DOHH2 (cell line): ENCODE results near the gene FAM171A1.

Source experiments
- H3F3A ChIP-seq: fragments of 200-600 bp; sonication (generic), shearing (Covaris generic); 2 replicates; pipeline ENCODE4 v1.6.0; 2016; ENCODE audit warnings: antibody characterized with exemption, mild to moderate bottlenecking; ENCODE audit not compliant: control insufficient read depth, insufficient read depth
- H3K27ac ChIP-seq: fragments of 200-600 bp; sonication (generic); 2 replicates; pipeline ENCODE4 v1.5.1; 2014; ENCODE audit warnings: low read depth, mild to moderate bottlenecking, low read length, moderate library complexity
- H3K27me3 ChIP-seq: fragments of 200-600 bp; sonication (generic); 2 replicates; pipeline ENCODE4 v1.6.1; 2014; ENCODE audit warnings: mild to moderate bottlenecking, low read length, mixed read lengths; ENCODE audit not compliant: control insufficient read depth
- H3K36me3 ChIP-seq: fragments of 200-600 bp; sonication (generic); 2 replicates; pipeline ENCODE4 v1.6.1; 2014; ENCODE audit warnings: mild to moderate bottlenecking, low read length, moderate library complexity, mixed read lengths; ENCODE audit not compliant: control insufficient read depth
- H3K4me1 ChIP-seq: fragments of 200-600 bp; sonication (generic); 2 replicates; pipeline ENCODE4 v1.6.1; 2014; ENCODE audit warnings: mild to moderate bottlenecking, low read length, mixed read lengths; ENCODE audit not compliant: control insufficient read depth
- H3K4me2 ChIP-seq: fragments of 200-600 bp; sonication (generic); 2 replicates; pipeline ENCODE4 v1.6.0; 2014; ENCODE audit warnings: mild to moderate bottlenecking, low read length, moderate library complexity
- H3K4me3 ChIP-seq: fragments of 200-600 bp; sonication (generic); 2 replicates; pipeline ENCODE4 v1.5.1; 2014; ENCODE audit warnings: mild to moderate bottlenecking, low read length, mixed read lengths
- H3K79me2 ChIP-seq: fragments of 200-600 bp; sonication (generic); 2 replicates; pipeline ENCODE4 v1.6.1; 2014; ENCODE audit warnings: mild to moderate bottlenecking, low read length, mixed read lengths; ENCODE audit not compliant: control insufficient read depth
- H3K9me2 ChIP-seq: fragments of 200-600 bp; sonication (generic); replicated peaks from 2 replicates; pipeline ENCODE4 v1.6.1; 2014; ENCODE audit warnings: mild to moderate bottlenecking, low read length, mixed read lengths; ENCODE audit not compliant: control insufficient read depth
- H3K9me3 ChIP-seq: fragments of 200-600 bp; sonication (generic); 2 replicates; pipeline ENCODE4 v1.6.1; 2014; ENCODE audit warnings: antibody characterized with exemption, low read length, mixed read lengths; ENCODE audit not compliant: control insufficient read depth, insufficient read depth
- H4K20me1 ChIP-seq: fragments of 200-600 bp; sonication (generic); 2 replicates; pipeline ENCODE4 v1.6.0; 2014; ENCODE audit warnings: low read depth, mild to moderate bottlenecking, antibody characterized with exemption, low read length, moderate library complexity; ENCODE audit not compliant: control insufficient read depth, insufficient read depth
- EZH2phosphoT487 ChIP-seq: fragments of 200-600 bp; sonication (generic); IDR thresholded peaks from 2 replicates; pipeline ENCODE4 v1.6.1; 2017; ENCODE audit warnings: borderline replicate concordance, mild to moderate bottlenecking, antibody characterized with exemption, low read length, moderate library complexity, mixed read lengths
- TF ChIP-seq, protein P1 (sequence below): fragments of 200-600 bp; sonication (generic); IDR thresholded peaks from one replicate; pipeline ENCODE4 v1.5.1; 2014; ENCODE audit warnings: antibody characterized with exemption, mild to moderate bottlenecking, low read depth, low read length; ENCODE audit not compliant: poor library complexity, severe bottlenecking

Gene FAM171A1

DNA sequence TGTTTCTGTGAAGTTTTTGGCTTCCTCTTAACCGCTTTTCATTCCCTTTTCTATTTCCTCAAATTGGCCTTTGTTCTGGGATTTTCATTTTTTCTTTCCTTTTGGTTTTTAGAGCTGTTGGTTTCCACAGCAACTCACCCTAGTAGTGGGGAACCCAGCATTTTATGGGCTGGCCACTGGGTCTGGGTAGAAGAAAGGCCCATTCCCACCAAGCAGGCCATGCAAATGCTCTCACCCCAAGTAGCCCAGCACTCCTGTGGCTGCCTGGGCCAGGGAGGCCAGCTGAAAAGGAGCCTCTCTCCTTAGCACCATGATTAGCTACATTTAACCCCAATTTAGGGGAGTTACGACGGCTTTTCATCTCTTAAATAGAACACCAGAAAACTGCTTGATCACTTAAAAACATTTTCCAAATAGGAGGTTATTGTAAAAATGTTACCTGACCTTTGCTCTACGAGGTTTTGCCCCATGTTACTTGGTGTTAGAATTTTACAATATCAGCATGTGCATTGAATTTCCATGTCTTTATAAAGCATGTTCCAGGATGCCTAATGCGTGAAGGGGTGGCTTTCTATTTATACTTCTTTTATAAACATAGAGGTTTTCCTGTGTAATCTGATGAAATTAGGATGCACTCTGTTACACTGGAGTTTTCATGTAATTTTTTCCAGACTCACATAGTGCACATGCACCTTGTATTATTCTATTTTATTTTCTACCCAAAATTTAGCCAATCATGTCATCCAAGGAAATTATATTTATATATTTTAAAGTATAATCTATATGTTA lies 75.4 kb downstream of the FAM171A1 start:
- Histone ChIP-seq H3F3A (no peaks in the 10 kb centered on the region), H3K4me3 (no peak overlapping the region), H3K4me1 (no peaks in the 10 kb centered on the region), H3K4me2 (no peak overlapping the region), H3K9me3 (no peaks in the 10 kb centered on the region), H4K20me1 (no peaks in the 10 kb centered on the region), H3K79me2 (no peaks in the 10 kb centered on the region), H3K36me3 (no peaks in the 10 kb centered on the region), H3K9me2 (no peaks in the 10 kb centered on the region), H3K27me3 (no peaks in the 10 kb centered on the region), H3K27ac (no peak overlapping the region)
- no peak for TF ChIP-seq EZH2phosphoT487
- TF ChIP-seq, protein P1, sequence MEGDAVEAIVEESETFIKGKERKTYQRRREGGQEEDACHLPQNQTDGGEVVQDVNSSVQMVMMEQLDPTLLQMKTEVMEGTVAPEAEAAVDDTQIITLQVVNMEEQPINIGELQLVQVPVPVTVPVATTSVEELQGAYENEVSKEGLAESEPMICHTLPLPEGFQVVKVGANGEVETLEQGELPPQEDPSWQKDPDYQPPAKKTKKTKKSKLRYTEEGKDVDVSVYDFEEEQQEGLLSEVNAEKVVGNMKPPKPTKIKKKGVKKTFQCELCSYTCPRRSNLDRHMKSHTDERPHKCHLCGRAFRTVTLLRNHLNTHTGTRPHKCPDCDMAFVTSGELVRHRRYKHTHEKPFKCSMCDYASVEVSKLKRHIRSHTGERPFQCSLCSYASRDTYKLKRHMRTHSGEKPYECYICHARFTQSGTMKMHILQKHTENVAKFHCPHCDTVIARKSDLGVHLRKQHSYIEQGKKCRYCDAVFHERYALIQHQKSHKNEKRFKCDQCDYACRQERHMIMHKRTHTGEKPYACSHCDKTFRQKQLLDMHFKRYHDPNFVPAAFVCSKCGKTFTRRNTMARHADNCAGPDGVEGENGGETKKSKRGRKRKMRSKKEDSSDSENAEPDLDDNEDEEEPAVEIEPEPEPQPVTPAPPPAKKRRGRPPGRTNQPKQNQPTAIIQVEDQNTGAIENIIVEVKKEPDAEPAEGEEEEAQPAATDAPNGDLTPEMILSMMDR: no peak

DNA sequence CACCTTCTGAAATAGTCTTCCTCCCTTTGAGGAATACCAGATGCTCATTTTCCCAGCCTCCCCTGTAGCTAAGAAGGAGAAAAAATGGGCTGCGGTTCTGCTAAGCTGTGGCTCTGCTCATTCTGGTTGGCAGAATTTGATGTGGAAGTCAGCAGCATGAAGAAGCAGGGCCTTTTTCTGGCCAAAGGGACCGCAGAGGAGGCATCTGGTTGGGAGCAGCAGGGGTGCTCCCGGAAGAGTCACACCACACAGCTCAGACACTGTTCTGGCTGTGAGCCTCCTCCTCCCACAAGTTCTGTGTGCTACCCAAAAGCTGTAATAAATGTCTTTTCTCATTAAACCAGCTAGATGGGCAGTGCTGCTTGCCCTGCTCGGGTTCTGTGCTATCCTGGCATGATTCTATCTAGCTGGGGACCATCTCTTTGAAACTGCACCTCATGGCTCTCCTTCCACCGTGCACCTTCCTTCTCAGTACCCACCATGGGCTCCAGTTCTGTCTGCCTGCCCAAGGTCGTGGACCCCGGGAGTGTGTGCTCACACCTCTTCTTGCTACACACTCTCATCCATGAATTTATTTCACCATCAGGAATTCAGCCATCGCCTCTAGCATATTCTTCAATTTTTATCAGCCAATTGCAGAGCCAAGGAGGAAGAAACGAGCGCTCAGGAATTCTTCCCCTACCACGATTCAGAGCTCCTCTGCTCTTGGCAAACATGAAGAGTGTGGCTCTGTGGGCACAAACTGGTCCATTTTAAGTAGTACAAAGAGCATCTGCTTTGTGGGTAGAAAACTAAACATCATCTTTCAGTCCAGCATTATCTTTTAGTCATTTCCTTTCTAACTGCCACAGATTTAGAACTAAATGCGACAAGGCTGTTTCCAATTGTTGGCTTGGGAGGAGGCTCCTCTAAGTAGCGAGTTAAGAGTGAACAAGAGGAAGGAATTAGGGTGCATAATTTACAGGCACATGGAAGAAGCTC lies 76.9 kb downstream of the FAM171A1 start:
- no peaks in the 10 kb centered on the region for H3K27me3 ChIP-seq
- H3K4me3 ChIP-seq: no peak overlapping the region
- H3K79me2 ChIP-seq: no peaks in the 10 kb centered on the region
- H3F3A ChIP-seq: no peaks in the 10 kb centered on the region
- H3K36me3 ChIP-seq: no peaks in the 10 kb centered on the region
- H3K4me1 ChIP-seq: no peaks in the 10 kb centered on the region
- H3K9me3 ChIP-seq: no peaks in the 10 kb centered on the region
- H3K27ac ChIP-seq: no peak overlapping the region
- no peaks in the 10 kb centered on the region for H3K9me2 ChIP-seq
- no peak overlapping the region for H3K4me2 ChIP-seq
- TF ChIP-seq, protein P1: no peak
- no peak for TF ChIP-seq EZH2phosphoT487
- H4K20me1 ChIP-seq: no peaks in the 10 kb centered on the region

DNA sequence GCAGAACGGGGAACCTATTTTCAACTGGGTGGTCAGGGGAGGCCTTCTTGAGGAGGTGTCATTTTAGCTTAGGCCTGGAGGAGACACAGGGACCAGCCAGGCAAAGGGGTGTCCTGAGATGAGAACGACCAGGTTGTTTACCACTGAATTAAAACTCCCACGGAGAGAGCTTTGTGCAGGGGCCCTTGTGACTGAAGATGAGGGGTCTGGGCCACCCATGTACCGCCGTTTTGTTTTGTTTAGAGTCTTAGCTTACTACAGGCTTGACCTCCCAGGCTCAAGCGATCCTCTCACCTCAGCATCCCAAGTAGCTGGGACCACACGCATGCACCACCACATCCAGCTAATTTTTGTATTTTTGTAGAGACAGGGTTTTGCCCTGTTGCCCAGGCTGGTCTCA lies 80.4 kb downstream of the FAM171A1 start:
- Histone ChIP-seq H3K36me3 (no peaks in the 10 kb centered on the region), H4K20me1 (no peaks in the 10 kb centered on the region), H3K4me2 (no peak overlapping the region), H3K9me2 (no peaks in the 10 kb centered on the region), H3K4me1 (no peaks in the 10 kb centered on the region), H3K79me2 (no peaks in the 10 kb centered on the region), H3F3A (no peaks in the 10 kb centered on the region), H3K27ac (no peak overlapping the region), H3K4me3 (no peak overlapping the region), H3K9me3 (no peaks in the 10 kb centered on the region), H3K27me3 (no peaks in the 10 kb centered on the region)
- TF ChIP-seq, protein P1: no peak
- no peak for TF ChIP-seq EZH2phosphoT487
